PC-9 (cell line): ENCODE data around the gene DRD4.

Experiments used
- CTCF ChIP-seq: fragments of 200-600 bp; sonication (generic); conservative IDR thresholded peaks from 2 replicates; pipeline ENCODE4 v1.6.1; 2017; ENCODE audit warnings: mixed run types, antibody characterized with exemption, mild to moderate bottlenecking, moderate library complexity
- EZH2 ChIP-seq: fragments of 200-600 bp; sonication (generic); IDR thresholded peaks from 2 replicates; pipeline ENCODE4 v1.8.0; 2017; ENCODE audit warnings: antibody characterized with exemption, low read depth

- TF ChIP-seq CTCF (no peak), EZH2 (no peak)
Measured at GRCh38 chr11:598005-598680, 38.9 kb upstream of the DRD4 start.
